Measurements from ENCODE around the gene ZNF629. TPM values are rescaled to one million over a fixed set of nuclear protein-coding genes. Genes with fewer than 3 reads are reported as not detected.

Gene ZNF629
- polyA plus RNA-seq, 2 of the 4 experiments (the other 2 are of a cell fraction), result 5.9 to 13.6 TPM

DNA sequence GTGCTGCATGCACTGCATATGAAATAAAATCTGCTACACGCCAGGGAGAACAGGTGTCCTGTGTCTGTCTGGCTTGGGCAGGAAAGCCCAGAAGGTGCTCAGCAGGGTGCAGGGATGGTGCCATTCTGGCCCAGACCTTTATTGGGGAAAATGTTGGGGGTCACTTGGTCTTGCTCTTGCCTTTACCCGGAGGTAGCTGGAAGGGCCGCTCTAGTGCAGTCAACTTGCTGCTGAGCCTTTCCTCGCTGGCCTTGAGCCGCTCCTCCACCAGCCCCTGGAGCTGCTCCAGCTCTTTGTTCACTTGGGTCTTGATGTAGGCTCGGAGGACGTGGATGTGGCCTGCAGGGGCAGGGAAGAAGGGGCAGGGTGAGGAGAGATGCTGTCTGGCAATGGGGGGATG, 29.7 kb downstream of the ZNF629 start:
- Histone ChIP-seq H3K4me1 (peaks cover 6% of the 10 kb centered on the region; the same call in 2 of the 3 replicates), H3K4me3 (no peak overlapping the region), H3K4me2 (no peak overlapping the region), H3K9me3 (no peaks in the 10 kb centered on the region), H3K27ac (no peak overlapping the region)
- WGBS (ENCODE audit: missing lambda C conversion rate), result 93% methylated on average over 7 of the region's 7 CpGs
- DNase-seq (ENCODE audit: low read depth in 1 of 2, low spot score in 1 of 2) (no peak), ATAC-seq (no peak), FAIRE-seq (no peak)
- CTCF ChIA-PET, result interaction anchor here (1.3 kb wide), 1 partner anchor 57 kb away, joined by 3 read pairs; no protein-coding TSS in a partner anchor
- POLR2A ChIA-PET, result interaction anchor here (1.8 kb wide), 1 partner anchor 9 kb away, joined by 4 read pairs; the partner anchor contains the start of gene PHKG2
- no peak for TF ChIP-seq PHF8 (IDR thresholded peaks at IDR 0.05; ENCODE audit: borderline replicate concordance, low read depth)

DNA sequence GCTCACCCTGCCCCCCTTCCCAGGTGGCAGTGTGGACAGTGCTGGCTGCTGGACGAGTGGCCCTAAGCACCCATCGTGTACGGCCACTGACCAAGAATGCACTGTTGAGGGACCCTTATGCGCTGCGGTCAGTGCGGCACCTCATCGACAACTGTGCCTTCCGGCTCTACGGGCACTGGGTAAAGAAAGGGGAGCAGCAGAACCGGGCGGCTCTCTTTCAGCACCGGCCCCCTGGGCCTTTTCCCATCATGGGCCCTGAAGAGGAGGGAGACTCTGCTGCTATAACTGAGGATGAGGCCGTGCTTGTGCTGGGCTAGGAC, 30.3 kb downstream of the ZNF629 start:
- ATAC-seq, result no peak
- 94% methylated on average over 12 of the region's 13 CpGs for WGBS (ENCODE audit: missing lambda C conversion rate)

DNA sequence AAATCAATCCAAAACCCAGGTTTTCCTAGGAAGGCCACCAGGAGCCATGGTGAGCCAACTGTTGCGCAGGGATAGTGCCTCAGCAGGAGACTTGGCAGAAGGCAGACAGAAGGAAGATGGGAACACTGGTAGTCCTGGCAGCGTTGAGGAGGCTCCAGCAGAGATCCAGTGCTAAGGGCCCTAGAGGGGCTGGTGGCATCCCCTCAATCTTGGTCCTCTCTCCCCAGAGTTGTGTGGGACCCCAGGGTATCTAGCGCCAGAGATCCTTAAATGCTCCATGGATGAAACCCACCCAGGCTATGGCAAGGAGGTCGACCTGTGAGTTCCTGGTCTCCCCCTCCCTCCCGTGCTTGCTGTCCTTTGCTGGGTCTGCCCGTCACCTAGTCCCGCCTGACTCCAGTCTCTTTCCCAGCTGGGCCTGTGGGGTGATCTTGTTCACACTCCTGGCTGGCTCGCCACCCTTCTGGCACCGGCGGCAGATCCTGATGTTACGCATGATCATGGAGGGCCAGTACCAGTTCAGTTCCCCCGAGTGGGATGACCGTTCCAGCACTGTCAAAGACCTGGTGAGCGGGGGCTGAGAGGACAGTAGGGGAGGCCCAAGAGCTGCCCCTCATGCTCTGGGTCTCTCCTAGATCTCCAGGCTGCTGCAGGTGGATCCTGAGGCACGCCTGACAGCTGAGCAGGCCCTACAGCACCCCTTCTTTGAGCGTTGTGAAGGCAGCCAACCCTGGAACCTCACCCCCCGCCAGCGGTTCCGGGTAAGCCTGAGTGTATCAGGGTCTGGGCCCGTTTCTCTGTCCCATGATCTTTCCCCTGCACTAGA, 30.8 kb downstream of the ZNF629 start:
- no peak for FAIRE-seq
- peak; percentile 19 to 21; a peak in 1 of 6 replicates for ATAC-seq
- Histone ChIP-seq H3K4me1 (peaks cover 5% of the 10 kb centered on the region; the same call in 2 of the 3 replicates), H3K4me2 (no peak overlapping the region), H3K9me3 (no peaks in the 10 kb centered on the region), H3K4me3 (no peak overlapping the region), H3K27ac (no peak overlapping the region)
- TF ChIP-seq POLR2A (IDR thresholded peaks at IDR 0.05; ENCODE audit: low read length) (no peak), HDAC2 (IDR thresholded peaks at IDR 0.05) (no peak), TFCP2L1 (CRISPR knock-in tag; IDR thresholded peaks at IDR 0.05) (no peak), BHLHE40 (IDR thresholded peaks at IDR 0.05; ENCODE audit: low read depth, low read length) (no peak), ZC3H11A (IDR thresholded peaks at IDR 0.05) (no peak), POLR2AphosphoS2 (conservative IDR thresholded peaks at IDR 0.05; ENCODE audit: low read length) (no peak), CHD4 (IDR thresholded peaks at IDR 0.05; ENCODE audit: borderline replicate concordance) (no peak), RARB (CRISPR knock-in tag; IDR thresholded peaks at IDR 0.05) (no peak), HOXA7 (CRISPR knock-in tag; IDR thresholded peaks at IDR 0.05) (no peak), ESRRA (IDR thresholded peaks at IDR 0.05; ENCODE audit: borderline replicate concordance, low read length) (no peak), CBX2 (IDR thresholded peaks at IDR 0.05; ENCODE audit: borderline replicate concordance, low read depth) (no peak), ZSCAN20 (CRISPR knock-in tag; IDR thresholded peaks at IDR 0.05) (no peak), EP300 (IDR thresholded peaks at IDR 0.05) (no peak)
- TF ChIP-seq, protein P1, sequence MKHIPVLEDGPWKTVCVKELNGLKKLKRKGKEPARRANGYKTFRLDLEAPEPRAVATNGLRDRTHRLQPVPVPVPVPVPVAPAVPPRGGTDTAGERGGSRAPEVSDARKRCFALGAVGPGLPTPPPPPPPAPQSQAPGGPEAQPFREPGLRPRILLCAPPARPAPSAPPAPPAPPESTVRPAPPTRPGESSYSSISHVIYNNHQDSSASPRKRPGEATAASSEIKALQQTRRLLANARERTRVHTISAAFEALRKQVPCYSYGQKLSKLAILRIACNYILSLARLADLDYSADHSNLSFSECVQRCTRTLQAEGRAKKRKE (CRISPR knock-in tag; IDR thresholded peaks at IDR 0.05; ENCODE audit: low read depth), result no peak
- TF ChIP-seq, protein P2, sequence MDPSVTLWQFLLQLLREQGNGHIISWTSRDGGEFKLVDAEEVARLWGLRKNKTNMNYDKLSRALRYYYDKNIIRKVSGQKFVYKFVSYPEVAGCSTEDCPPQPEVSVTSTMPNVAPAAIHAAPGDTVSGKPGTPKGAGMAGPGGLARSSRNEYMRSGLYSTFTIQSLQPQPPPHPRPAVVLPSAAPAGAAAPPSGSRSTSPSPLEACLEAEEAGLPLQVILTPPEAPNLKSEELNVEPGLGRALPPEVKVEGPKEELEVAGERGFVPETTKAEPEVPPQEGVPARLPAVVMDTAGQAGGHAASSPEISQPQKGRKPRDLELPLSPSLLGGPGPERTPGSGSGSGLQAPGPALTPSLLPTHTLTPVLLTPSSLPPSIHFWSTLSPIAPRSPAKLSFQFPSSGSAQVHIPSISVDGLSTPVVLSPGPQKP (IDR thresholded peaks at IDR 0.05; ENCODE audit: low read depth, low read length), result no peak
- TF ChIP-seq, protein P3, sequence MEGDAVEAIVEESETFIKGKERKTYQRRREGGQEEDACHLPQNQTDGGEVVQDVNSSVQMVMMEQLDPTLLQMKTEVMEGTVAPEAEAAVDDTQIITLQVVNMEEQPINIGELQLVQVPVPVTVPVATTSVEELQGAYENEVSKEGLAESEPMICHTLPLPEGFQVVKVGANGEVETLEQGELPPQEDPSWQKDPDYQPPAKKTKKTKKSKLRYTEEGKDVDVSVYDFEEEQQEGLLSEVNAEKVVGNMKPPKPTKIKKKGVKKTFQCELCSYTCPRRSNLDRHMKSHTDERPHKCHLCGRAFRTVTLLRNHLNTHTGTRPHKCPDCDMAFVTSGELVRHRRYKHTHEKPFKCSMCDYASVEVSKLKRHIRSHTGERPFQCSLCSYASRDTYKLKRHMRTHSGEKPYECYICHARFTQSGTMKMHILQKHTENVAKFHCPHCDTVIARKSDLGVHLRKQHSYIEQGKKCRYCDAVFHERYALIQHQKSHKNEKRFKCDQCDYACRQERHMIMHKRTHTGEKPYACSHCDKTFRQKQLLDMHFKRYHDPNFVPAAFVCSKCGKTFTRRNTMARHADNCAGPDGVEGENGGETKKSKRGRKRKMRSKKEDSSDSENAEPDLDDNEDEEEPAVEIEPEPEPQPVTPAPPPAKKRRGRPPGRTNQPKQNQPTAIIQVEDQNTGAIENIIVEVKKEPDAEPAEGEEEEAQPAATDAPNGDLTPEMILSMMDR (IDR thresholded peaks at IDR 0.05), result no peak
- TF ChIP-seq, protein P4, sequence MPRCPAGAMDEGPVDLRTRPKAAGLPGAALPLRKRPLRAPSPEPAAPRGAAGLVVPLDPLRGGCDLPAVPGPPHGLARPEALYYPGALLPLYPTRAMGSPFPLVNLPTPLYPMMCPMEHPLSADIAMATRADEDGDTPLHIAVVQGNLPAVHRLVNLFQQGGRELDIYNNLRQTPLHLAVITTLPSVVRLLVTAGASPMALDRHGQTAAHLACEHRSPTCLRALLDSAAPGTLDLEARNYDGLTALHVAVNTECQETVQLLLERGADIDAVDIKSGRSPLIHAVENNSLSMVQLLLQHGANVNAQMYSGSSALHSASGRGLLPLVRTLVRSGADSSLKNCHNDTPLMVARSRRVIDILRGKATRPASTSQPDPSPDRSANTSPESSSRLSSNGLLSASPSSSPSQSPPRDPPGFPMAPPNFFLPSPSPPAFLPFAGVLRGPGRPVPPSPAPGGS (IDR thresholded peaks at IDR 0.05), result no peak
- no peak for DNase-seq (ENCODE audit: low read depth in 1 of 2, low spot score in 1 of 2)
- WGBS (ENCODE audit: missing lambda C conversion rate), result 91% methylated on average over 19 of the region's 20 CpGs
- ChIA-PET CTCF (no interaction called here), POLR2A (no interaction called here)

More for the DNA sequence above, 30.3 kb downstream of the ZNF629 start:
- DNase-seq (ENCODE audit: low read depth in 1 of 2, low spot score in 1 of 2) (no peak), FAIRE-seq (no peak)
- peaks cover 6% of the 10 kb centered on the region; the same call in 2 of the 3 replicates for H3K4me1 ChIP-seq
- no peak overlapping the region for H3K4me2 ChIP-seq
- no peak overlapping the region for H3K4me3 ChIP-seq
- H3K9me3 ChIP-seq, result no peaks in the 10 kb centered on the region
- no peak for TF ChIP-seq NR3C1 (IDR thresholded peaks at IDR 0.05)
- ChIA-PET CTCF (no interaction called here), POLR2A (no interaction called here)
- H3K27ac ChIP-seq, result no peak overlapping the region
